GM19239 (cell line): Measurements from ENCODE around the gene GATA5.

Experiments
- DNase-seq: peaks from one replicate; pipeline ENCODE4 v3.0.0; 2011; ENCODE audit warnings: low spot score; ENCODE audit not compliant: insufficient read length
- FAIRE-seq: peaks from 2 replicates; lab custom pipeline; 2011; peaks lifted over from hg19 to GRCh38; lab: Jason Lieb, UNC

GATA5 gene

DNA sequence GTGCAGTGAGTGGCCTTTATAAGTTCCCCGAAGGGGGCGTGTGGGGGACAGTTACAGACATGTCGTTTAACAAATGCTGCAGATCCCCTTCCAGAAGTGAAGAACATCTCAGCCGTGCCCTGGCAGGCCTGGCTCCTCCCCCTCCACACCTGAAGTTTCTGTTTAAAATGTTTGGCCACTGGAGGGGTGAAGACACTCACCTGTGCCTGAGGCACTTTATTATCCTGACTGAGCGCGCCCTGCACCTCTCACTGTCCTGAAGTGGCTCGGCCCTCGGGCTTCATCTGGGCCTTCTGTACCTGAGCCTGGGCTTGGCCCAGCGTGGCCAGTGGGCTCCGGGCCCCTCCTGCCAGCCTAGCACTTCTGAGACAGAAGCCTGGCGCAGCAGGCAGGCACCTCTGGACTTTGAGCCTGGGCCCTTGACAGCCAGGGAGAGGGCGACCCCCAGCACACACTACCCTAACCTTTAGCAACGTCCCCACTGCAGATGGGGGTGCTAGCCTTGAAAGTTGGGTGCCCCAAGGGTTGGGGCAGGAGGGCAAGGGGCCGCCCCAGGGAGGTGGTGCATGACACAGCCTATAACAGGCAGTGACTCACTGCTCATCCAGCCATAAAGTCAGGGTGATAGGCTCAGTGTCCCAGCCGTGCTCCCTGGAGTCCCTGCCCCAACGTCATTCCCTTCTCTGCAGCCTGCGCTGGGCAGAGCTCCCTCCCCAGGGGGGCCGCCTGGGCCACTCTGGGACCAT, 13.6 kb upstream of the GATA5 start:
- no peak for FAIRE-seq
- DNase-seq, result no peak

DNA sequence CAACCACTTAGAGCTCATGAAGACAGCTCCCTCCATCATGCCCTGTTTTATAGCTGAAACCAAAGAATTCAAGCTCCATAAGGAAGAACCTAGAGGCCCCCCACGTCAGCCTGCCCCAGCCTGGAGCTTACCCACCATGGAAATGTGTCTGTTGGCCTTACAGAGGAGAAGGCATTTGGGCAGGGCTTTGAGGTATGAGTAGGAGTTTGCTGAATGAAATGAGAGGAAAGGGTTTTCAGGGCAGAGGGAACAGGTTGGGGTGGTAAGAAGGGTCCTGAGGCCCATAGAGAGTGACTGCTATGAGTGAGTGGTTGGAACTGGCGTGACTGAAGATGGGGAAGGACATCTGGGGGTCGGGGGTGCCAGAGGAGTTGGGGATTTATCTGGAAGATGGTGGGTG, 12.7 kb upstream of the GATA5 start:
- FAIRE-seq (no peak), DNase-seq (no peak)

DNA sequence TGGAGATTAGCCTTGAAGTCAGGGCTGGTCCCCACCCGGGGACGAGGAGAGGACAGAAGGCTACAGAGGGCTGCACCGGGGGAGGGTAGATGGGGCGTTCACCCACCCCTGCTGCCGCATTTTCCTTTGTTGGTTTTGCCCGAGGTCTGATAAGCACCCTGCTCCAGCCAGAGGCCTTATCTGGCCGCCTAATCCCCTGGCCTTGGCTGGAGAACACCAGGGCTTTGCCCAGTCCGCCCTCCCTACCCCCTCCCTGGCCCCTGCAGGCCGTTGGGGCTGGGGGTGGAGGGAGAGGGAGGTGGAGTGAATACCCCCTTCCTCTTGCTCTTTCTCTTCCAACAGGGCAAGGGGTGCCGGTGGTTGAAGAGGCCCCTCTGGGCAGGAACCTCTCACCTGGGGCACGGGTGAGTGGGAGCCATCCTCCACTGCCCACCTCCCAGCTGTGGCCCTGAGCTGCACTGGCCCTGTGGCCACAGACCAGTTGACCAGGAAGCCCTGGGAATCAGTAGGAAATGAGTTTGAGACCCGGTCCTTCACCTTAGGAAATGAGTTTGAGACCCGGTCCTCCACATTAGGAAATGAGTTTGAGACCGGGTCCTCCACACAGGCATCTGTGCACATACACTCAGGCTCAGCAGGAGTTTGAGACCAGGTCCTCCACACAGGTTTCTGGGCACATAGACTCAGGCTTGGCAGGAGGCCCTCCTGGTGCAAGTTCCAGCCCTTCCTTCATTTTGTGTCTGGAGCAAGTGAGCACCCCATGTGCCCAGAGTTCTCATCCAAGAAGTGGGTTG, 12.0 kb upstream of the GATA5 start:
- FAIRE-seq (no peak), DNase-seq (no peak)

GRCh38 chr20:62487118-62487517, 11.3 kb upstream of the GATA5 start:
- FAIRE-seq (no peak), DNase-seq (no peak)

- FAIRE-seq (no peak), DNase-seq (no peak)
These were observed 10.7 kb upstream of the GATA5 start for GRCh38 chr20:62486484-62486883.

GRCh38 chr20:62485701-62486089, 9.9 kb upstream of the GATA5 start:
- FAIRE-seq (no peak), DNase-seq (no peak)

GRCh38 chr20:62485062-62485700, 9.4 kb upstream of the GATA5 start:
- DNase-seq (no peak), FAIRE-seq (no peak)

DNA sequence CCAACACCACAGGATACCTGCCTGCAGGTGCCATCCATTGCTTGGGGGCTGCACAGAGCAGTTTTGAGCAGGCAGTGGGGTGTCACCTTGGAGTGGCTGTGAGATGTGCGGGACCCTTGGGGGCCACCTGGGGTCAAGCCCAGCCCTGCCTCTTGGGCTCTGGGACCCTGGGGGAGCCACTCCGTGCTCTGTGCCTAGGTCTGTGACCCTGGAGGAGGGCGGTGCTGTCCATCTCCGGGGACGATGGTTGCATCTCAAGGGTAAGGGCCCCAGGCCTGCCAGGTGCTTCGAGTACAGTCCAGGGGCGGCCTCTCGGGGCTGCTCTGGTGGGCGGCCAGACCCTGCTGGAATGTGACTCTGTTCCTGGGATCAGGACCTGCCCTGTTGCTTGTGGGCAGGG, 8.7 kb upstream of the GATA5 start:
- no peak for DNase-seq
- FAIRE-seq, result no peak

GRCh38 chr20:62483613-62484458, 8.0 kb upstream of the GATA5 start:
- DNase-seq, result no peak
- no peak for FAIRE-seq

DNA sequence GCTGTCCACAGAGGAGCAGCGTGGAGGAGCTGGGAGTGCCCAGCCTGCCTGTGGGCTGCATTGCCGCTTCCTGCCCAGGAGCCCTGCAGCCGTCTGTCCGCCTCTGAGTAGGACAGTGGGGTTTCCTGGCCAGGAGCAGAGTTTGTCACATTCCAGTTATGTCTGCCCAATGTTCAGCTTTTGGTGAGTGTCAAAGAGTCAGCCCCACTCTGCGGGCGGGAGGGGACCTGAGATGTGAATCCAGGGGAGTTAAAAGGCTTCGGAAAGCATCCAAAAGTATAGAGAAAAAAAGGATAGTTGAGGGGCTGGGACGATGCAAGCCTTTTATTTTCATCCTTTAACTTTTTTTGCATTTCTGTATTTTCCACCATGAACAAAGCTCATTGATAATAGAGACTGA, 7.2 kb upstream of the GATA5 start:
- no peak for FAIRE-seq

GRCh38 chr20:62482146-62482809, 6.5 kb upstream of the GATA5 start:
- FAIRE-seq, result no peak
- DNase-seq, result no peak

More for the DNA sequence above, 7.2 kb upstream of the GATA5 start:
- DNase-seq, result no peak

- DNase-seq, result no peak
- FAIRE-seq, result no peak
These were observed 5.8 kb upstream of the GATA5 start for GRCh38 chr20:62481425-62482145.

DNA sequence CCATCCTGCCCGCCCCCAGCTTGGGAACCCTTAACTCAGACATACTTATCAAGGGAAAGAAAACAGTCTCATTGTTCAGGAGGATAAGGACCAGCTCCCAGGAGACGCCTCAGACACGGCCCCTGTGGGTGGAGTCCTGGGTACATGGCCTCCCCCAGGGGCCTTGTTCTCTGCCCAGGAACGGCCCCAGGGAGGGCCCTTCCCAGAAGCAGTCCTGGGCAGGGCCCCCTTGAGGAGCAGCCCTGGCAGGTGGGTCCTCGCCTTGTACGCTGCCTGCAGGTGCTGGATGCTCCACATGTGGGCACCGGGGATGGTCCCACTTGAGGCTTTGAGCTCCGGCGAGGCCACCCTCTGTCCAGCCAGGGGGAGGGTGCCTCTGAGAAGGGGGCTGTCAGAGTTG, 4.5 kb upstream of the GATA5 start:
- no peak for DNase-seq
- no peak for FAIRE-seq

GRCh38 chr20:62479656-62480055, 3.9 kb upstream of the GATA5 start:
- FAIRE-seq (no peak), DNase-seq (no peak)

DNA sequence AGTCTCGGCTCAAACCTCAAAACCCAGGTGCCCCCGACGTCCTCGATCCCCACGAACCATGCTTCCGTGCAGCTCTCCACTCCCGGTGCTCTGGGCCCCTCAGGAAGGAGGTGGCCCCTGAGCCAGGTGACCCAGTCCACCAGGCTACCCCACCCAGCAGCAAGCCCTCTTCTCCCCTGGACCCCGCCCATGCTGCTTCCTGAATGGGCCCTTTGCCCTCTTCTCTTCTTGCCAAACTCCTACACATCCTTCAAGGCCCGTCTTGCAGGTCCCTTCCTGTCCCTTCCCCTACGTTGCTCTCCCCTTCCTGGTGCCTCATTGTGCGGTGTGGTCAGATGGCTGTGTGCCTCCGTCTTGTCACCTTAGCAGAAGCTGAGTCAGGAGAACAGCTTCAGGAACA, 3.4 kb upstream of the GATA5 start:
- no peak for DNase-seq

GRCh38 chr20:62477669-62478455, 2.1 kb upstream of the GATA5 start:
- FAIRE-seq (no peak), DNase-seq (no peak)

More for the DNA sequence above, 3.4 kb upstream of the GATA5 start:
- FAIRE-seq, result no peak

- DNase-seq, result no peak
- FAIRE-seq, result no peak
These were observed 452 bp upstream of the GATA5 start for GRCh38 chr20:62476056-62476838.
